EL (cell line): ENCODE data around the gene BCL11A.

Source experiments
- DNase-seq: peaks from one replicate; pipeline ENCODE4 v3.0.0-alpha.2; 2016

Gene BCL11A

GRCh38 chr2:60541056-60541651 lies 12.3 kb downstream of the BCL11A start:
- DNase-seq, result no peak

- no peak for DNase-seq
Observed at GRCh38 chr2:60540074-60540473, 13.4 kb downstream of the BCL11A start.

GRCh38 chr2:60539140-60539539 lies 14.3 kb downstream of the BCL11A start:
- no peak for DNase-seq

- DNase-seq, result no peak
Observed at GRCh38 chr2:60538101-60538500, 15.4 kb downstream of the BCL11A start.

GRCh38 chr2:60536746-60537145 lies 16.7 kb downstream of the BCL11A start:
- DNase-seq, result no peak

GRCh38 chr2:60535685-60536312 lies 17.7 kb downstream of the BCL11A start:
- no peak for DNase-seq

- DNase-seq, result no peak
Observed at GRCh38 chr2:60534892-60535684, 18.4 kb downstream of the BCL11A start.

- no peak for DNase-seq
Observed at GRCh38 chr2:60534052-60534685, 19.3 kb downstream of the BCL11A start.

- peak; percentile 46 for DNase-seq
Observed at GRCh38 chr2:60533101-60534051, 20.1 kb downstream of the BCL11A start.

GRCh38 chr2:60532421-60532820 lies 21.0 kb downstream of the BCL11A start:
- DNase-seq, result no peak

GRCh38 chr2:60531701-60532133 lies 21.7 kb downstream of the BCL11A start:
- no peak for DNase-seq

- DNase-seq, result no peak
Observed at GRCh38 chr2:60530660-60531281, 22.7 kb downstream of the BCL11A start.

- no peak for DNase-seq
Observed at GRCh38 chr2:60529785-60530627, 23.4 kb downstream of the BCL11A start.

GRCh38 chr2:60529136-60529784 lies 24.2 kb downstream of the BCL11A start:
- no peak for DNase-seq

GRCh38 chr2:60528281-60529020 lies 25.0 kb downstream of the BCL11A start:
- no peak for DNase-seq

GRCh38 chr2:60527762-60528161 lies 25.7 kb downstream of the BCL11A start:
- peak; percentile 8 for DNase-seq

- DNase-seq, result no peak
Observed at GRCh38 chr2:60526623-60527022, 26.8 kb downstream of the BCL11A start.

- DNase-seq, result no peak
Observed at GRCh38 chr2:60525899-60526298, 27.6 kb downstream of the BCL11A start.

GRCh38 chr2:60524874-60525273 lies 28.6 kb downstream of the BCL11A start:
- DNase-seq, result no peak

GRCh38 chr2:60523963-60524362 lies 29.5 kb downstream of the BCL11A start:
- DNase-seq, result no peak
